Transverse colon (tissue), 3 donors: Measurements from ENCODE around the gene PGAP6.

Experiments used
- CTCF ChIP-seq, 5 experiments: fragments of 200-600 bp in 3 of 5; fragments of 450-650 bp in 2 of 5; sonication (generic) in 3 of 5; IDR thresholded peaks; 1 replicate in 2 of 5; 2 replicates in 3 of 5; pipeline ENCODE4 v1.5.1; 2016 to 2017; ENCODE audit warnings: antibody characterized with exemption in 5 of 5, inconsistent platforms in 3 of 5, mild to moderate bottlenecking in 2 of 5, moderate library complexity in 1 of 5
- EP300 ChIP-seq: sonication (generic); formaldehyde crosslinking; IDR thresholded peaks from one replicate; pipeline ENCODE4 v1.6.1; 2017; ENCODE audit warnings: antibody characterized with exemption, low read depth

GRCh38 chr16:347203-347602 is 34.6 kb downstream of the PGAP6 start:
- no peak for TF ChIP-seq CTCF (IDR thresholded peaks at IDR 0.05)
- no peak for TF ChIP-seq EP300
